ENCODE results near the gene RXRA. TPM values are rescaled to one million over a fixed set of nuclear protein-coding genes. Genes with fewer than 3 reads are reported as not detected.

RXRA gene
- total and polyA plus RNA-seq, 2 donors (not counting 3 experiments of a cell fraction or from before 2014, with no cell fraction given) = 15.4 to 37.4 TPM

DNA sequence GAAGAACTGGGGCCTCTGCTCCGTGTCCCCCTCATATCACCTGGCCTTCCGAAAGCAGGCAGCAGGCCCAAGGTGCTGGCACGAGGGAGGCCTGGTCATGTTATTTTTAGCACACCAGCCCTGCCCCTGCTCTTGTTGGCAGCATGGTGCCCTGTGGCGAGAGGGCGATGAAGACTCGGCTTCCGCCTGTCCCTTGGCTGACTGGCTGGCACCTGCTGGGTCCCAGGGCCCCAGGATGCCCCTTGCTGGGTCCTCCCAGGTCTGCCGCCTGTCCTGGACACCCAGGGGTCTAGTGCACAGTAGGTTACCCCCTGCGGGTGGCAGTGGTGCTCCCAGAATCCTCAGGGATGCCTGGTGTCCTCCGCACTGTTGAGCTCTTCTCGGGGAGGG, 77.0 kb downstream of the RXRA start:
- no peak for FAIRE-seq
- Histone ChIP-seq H3K27me3 (ENCODE audit: control insufficient read depth in 2 of 2, insufficient read depth in 2 of 2, low read length in 2 of 2) (no peaks in the 10 kb centered on the region), H4K20me1 (replicated peaks; ENCODE audit: control insufficient read depth, extremely low read depth, insufficient read depth, low read length) (no peaks in the 10 kb centered on the region), H3K36me3 (ENCODE audit: control insufficient read depth in 2 of 2, extremely low read depth in 1 of 2, insufficient read depth in 2 of 2, low read length in 2 of 2) (no peaks in the 10 kb centered on the region), H3K79me2 (ENCODE audit: control insufficient read depth, insufficient read depth, low read length) (peaks cover 10% of the 10 kb centered on the region), H3K4me1 (ENCODE audit: control insufficient read depth, extremely low read depth, insufficient read depth, low read length) (peaks cover 48% of the 10 kb centered on the region), H3K9me1 (replicated peaks; ENCODE audit: control insufficient read depth, extremely low read depth, insufficient read depth, low read length) (no peaks in the 10 kb centered on the region), H3K9me3 (replicated peaks; ENCODE audit: control insufficient read depth, insufficient read depth, low read length) (no peaks in the 10 kb centered on the region), H3K4me2 (ENCODE audit: insufficient read depth, low read length) (no peak overlapping the region), H3K27ac (ENCODE audit: insufficient read depth, low read depth, low read length) (no peak overlapping the region), H3K4me3 (replicated peaks in 1 of 3; ENCODE audit: insufficient read depth in 1 of 3, low read depth in 1 of 3, low read length in 3 of 3) (no peak overlapping the region), H3K9ac (replicated peaks; ENCODE audit: extremely low read depth, insufficient read depth, low read length) (no peak overlapping the region), H2AFZ (ENCODE audit: low read depth, low read length) (no peak overlapping the region)
- DNase-seq (ENCODE audit: low read depth, low spot score) = no peak
- ChIA-PET POLR2A (no interaction called here), CTCF (interaction anchor here (1.4 kb wide), 1 partner anchor 40 kb away, joined by 4 read pairs; no protein-coding TSS in a partner anchor)
- TF ChIP-seq MYC (IDR thresholded peaks at IDR 0.05; ENCODE audit: low read depth, low read length) (no peak), POLR2A (IDR thresholded peaks at IDR 0.05; ENCODE audit: low read depth, low read length) (no peak), EZH2 (IDR thresholded peaks at IDR 0.05; ENCODE audit: borderline replicate concordance, low read depth, low read length, severe bottlenecking) (no peak), FOS (IDR thresholded peaks at IDR 0.05; ENCODE audit: borderline replicate concordance, insufficient read depth, low read length) (no peak), JUN (IDR thresholded peaks at IDR 0.05; ENCODE audit: borderline replicate concordance, insufficient read depth, insufficient read length, low read depth) (no peak), GATA2 (IDR thresholded peaks at IDR 0.05; ENCODE audit: insufficient read depth, insufficient read length, low read depth, low read length) (no peak), POLR2AphosphoS5 (IDR thresholded peaks at IDR 0.05; ENCODE audit: insufficient read depth, low read depth, low read length) (no peak)
- TF ChIP-seq, protein P1, sequence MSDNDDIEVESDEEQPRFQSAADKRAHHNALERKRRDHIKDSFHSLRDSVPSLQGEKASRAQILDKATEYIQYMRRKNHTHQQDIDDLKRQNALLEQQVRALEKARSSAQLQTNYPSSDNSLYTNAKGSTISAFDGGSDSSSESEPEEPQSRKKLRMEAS (IDR thresholded peaks at IDR 0.05; ENCODE audit: insufficient read depth, insufficient read length) = no peak
- TF ChIP-seq, protein P2, sequence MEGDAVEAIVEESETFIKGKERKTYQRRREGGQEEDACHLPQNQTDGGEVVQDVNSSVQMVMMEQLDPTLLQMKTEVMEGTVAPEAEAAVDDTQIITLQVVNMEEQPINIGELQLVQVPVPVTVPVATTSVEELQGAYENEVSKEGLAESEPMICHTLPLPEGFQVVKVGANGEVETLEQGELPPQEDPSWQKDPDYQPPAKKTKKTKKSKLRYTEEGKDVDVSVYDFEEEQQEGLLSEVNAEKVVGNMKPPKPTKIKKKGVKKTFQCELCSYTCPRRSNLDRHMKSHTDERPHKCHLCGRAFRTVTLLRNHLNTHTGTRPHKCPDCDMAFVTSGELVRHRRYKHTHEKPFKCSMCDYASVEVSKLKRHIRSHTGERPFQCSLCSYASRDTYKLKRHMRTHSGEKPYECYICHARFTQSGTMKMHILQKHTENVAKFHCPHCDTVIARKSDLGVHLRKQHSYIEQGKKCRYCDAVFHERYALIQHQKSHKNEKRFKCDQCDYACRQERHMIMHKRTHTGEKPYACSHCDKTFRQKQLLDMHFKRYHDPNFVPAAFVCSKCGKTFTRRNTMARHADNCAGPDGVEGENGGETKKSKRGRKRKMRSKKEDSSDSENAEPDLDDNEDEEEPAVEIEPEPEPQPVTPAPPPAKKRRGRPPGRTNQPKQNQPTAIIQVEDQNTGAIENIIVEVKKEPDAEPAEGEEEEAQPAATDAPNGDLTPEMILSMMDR (IDR thresholded peaks at IDR 0.05; ENCODE audit: extremely low read depth in 1 of 2, insufficient read depth in 1 of 2, low read depth in 1 of 2, low read length in 2 of 2) = no peak
- no TSS peak for BruUV-seq (replicated peaks)
- intact Hi-C loops (cut with micrococcal nuclease) = no loop called here
- dilution Hi-C loops (cut with MboI; ENCODE audit: extremely low pct_ligation_motif_present, low sequenced_read_pairs) = no loop called here

All from endothelial cell of umbilical vein (primary cell).